HUES48 (cell line): Measurements from ENCODE around the gene LARP1.
"Not testable (repeated sequence)": the region's sequence is repeated elsewhere in the genome, so short reads cannot be mapped to it uniquely, and the experiment has no call there.

Experiments
- H3K27ac ChIP-seq: one replicate; pipeline ENCODE4 v1.7.0; 2013; ENCODE audit warnings: low read depth, low read length, inconsistent platforms
- H3K27me3 ChIP-seq: 2 replicates; pipeline ENCODE4 v1.6.1; 2013; ENCODE audit warnings: mild to moderate bottlenecking, low read length; ENCODE audit not compliant: control insufficient read depth, insufficient read depth
- H3K36me3 ChIP-seq: 2 replicates; pipeline ENCODE4 v1.6.1; 2013; ENCODE audit warnings: low read length; ENCODE audit not compliant: control insufficient read depth, insufficient read depth
- H3K4me1 ChIP-seq: 2 replicates; pipeline ENCODE4 v1.6.1; 2013; ENCODE audit warnings: mild to moderate bottlenecking, low read length; ENCODE audit not compliant: control insufficient read depth, insufficient read depth
- H3K4me3 ChIP-seq: 2 replicates; pipeline ENCODE4 v1.5.1; 2013; ENCODE audit warnings: mild to moderate bottlenecking, low read depth, low read length
- H3K9ac ChIP-seq: 2 replicates; pipeline ENCODE4 v1.6.1; 2013; ENCODE audit warnings: mild to moderate bottlenecking, low read depth, low read length, moderate library complexity
- H3K9me3 ChIP-seq: 2 replicates; pipeline ENCODE4 v1.6.1; 2013; ENCODE audit warnings: low read length; ENCODE audit not compliant: control insufficient read depth, insufficient read depth

The LARP1 gene

DNA sequence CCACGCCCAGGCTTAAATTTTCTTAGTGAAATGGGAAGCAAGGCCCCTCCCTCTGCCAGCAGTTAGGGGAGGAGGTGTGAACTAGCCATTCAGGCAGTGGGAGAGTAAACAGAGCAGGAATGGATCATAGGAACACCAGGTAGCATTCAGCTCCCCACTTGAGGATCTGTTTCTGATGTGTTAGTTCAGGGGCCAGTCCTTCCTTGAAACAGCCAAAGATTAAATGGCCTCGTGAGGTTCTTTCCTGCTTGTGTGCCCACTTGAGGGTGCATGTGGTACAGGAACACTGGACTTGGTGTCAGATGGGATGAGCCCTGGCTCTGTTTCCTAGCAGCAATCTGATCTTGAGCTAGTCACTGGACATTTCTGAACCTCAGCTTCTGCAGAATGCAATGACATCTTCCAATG is 74.0 kb downstream of the LARP1 start:
- Histone ChIP-seq H3K9ac (no peak overlapping the region), H3K4me3 (no peak overlapping the region), H3K36me3 (peaks cover 44% of the 10 kb centered on the region), H3K9me3 (no peaks in the 10 kb centered on the region), H3K27me3 (no peaks in the 10 kb centered on the region), H3K27ac (no peak overlapping the region), H3K4me1 (no peaks in the 10 kb centered on the region)

DNA sequence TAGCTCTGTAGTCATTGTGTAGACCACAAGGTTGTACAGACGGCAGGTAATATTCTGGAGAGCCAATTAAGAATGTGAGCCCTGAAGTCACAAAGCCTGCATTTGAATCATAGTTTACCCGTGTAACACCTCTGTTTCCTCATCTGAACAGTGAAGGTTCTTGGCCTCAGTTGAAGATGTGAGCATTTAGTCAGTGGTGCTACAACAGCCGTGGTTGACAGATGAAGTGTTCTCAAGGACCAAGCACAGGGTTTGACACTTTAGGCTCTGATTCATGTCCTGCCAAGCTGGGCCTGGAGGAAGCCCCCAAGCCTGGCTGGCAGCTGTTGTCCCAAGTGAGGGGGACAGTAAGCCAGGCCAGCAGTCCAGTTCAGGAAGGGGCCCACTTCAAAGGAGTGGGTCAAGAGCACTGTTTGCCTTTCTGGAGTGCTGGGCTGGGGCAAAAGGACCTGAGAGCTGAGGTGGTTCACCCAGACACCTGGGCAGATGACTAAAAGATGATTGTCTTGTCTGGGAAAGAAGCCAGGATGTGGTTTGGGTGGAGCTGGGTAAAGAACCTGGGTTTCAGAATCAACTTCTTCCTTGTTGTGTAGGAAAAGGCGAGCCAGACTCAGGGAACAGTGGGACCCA is 74.5 kb downstream of the LARP1 start:
- Histone ChIP-seq H3K9ac (no peak overlapping the region), H3K9me3 (no peaks in the 10 kb centered on the region), H3K4me1 (no peaks in the 10 kb centered on the region), H3K36me3 (peaks cover 43% of the 10 kb centered on the region), H3K27me3 (no peaks in the 10 kb centered on the region), H3K27ac (no peak overlapping the region), H3K4me3 (no peak overlapping the region)

DNA sequence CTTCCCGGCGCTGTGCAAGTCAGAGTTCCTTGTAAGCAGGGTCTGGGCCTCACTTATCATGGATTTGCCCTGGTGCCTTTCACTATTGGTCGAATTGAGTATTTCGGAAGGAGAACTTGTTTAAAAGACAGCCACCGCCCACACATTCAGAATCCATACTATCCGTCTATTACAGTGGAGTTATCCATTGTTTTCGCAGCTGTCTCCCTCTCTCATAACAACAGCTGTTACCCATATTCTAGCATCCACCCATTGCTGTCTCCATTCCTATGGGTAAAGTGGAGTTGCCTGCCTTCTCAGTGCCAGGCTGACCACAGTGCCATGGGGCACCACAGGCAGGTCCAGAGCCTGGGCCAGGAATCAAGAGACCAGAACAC is 75.0 kb downstream of the LARP1 start:
- H3K36me3 ChIP-seq, result peaks cover 43% of the 10 kb centered on the region
- no peak overlapping the region for H3K9ac ChIP-seq
- H3K4me3 ChIP-seq, result no peak overlapping the region
- no peaks in the 10 kb centered on the region for H3K27me3 ChIP-seq
- H3K27ac ChIP-seq, result no peak overlapping the region
- H3K4me1 ChIP-seq, result no peaks in the 10 kb centered on the region
- no peaks in the 10 kb centered on the region for H3K9me3 ChIP-seq

DNA sequence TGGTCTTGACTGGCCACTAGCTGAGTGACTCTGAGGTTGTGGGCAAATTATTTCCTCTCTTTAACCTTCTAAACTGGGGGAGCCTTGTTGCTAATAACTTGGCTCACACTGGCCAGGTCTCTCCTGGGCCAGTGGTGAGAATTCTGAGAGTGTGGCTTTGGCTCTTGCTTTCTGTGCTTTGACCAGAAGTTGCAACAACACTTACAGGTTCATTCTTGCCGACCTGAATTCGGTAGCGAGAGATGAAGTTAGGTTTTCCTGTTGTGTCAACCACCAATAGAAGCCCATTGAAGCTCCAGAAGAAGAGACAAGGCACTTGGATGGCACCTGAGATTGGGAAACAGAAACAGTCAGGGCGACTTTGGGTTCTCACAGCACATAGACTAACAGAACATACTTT is 75.4 kb downstream of the LARP1 start:
- no peak overlapping the region for H3K4me3 ChIP-seq
- peaks cover 43% of the 10 kb centered on the region for H3K36me3 ChIP-seq
- no peak overlapping the region for H3K9ac ChIP-seq
- H3K27me3 ChIP-seq, result no peaks in the 10 kb centered on the region
- no peaks in the 10 kb centered on the region for H3K9me3 ChIP-seq
- H3K4me1 ChIP-seq, result no peaks in the 10 kb centered on the region
- no peak overlapping the region for H3K27ac ChIP-seq

DNA sequence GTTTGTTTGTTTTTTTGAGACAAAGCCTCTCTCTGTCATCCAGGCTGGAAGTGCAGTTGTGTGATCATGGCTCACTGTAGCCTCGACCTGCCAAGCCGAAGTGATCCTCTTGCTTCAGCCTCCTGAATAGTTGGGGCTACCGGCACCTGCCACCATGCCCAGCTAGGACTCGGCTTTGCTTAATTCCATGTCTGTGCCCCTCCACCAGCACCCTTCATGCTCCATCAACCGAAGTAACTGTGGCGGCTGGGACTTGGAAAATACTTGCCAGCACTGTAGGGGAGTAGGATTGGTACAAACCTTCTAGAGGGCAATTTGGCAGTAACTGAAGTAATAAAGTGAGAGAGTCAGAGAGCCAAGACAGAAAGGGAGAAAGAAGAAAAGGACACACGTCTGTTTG is 76.3 kb downstream of the LARP1 start:
- H3K27ac ChIP-seq, result no peak overlapping the region
- no peaks in the 10 kb centered on the region for H3K9me3 ChIP-seq
- no peak overlapping the region for H3K9ac ChIP-seq
- H3K36me3 ChIP-seq, result peaks cover 43% of the 10 kb centered on the region
- H3K27me3 ChIP-seq, result no peaks in the 10 kb centered on the region
- no peaks in the 10 kb centered on the region for H3K4me1 ChIP-seq
- no peak overlapping the region for H3K4me3 ChIP-seq

DNA sequence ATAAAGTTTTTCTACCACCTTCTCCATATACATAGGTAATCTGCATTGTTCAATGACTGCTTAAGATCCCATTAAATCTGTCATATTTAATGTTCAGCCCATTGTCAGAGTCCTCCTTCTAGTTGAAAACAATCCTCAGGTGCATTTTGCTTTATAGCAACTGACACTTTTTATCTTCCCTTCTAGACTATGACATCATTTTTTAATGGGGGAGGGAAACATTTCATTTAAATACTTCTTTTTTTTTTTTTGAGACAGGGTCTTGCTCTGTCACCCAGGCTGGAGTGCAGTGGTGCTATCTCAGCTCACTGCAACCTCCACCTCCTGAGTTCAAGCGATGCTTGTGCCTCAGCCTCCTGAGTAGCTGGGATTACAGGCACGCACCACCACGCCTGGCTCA is 77.6 kb downstream of the LARP1 start:
- H3K27me3 ChIP-seq, H3K4me1 ChIP-seq, H3K4me3 ChIP-seq, H3K27ac ChIP-seq, H3K9ac ChIP-seq, H3K9me3 ChIP-seq: not testable (repeated sequence)
- H3K36me3 ChIP-seq, result peaks cover 47% of the 10 kb centered on the region

DNA sequence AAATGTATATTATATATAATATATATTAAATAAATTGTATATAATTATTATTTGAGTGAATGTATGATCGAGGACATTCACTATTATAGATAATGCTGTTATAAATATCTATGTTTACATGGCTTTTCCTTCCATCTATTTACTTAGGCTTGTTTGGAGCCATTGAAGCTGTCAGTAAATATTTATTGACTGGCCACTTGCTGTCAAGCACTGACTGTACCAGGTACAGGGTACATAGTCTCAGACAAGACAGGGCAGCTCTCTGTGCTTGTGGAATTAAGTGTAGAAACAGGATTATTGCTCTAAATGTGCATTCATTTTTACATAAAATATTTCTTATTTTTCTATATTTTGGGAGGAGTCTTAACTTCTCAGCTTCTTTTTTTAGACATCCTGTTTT is 78.9 kb downstream of the LARP1 start:
- no peaks in the 10 kb centered on the region for H3K4me1 ChIP-seq
- H3K9ac ChIP-seq, result no peak overlapping the region
- peaks cover 42% of the 10 kb centered on the region for H3K36me3 ChIP-seq
- no peaks in the 10 kb centered on the region for H3K9me3 ChIP-seq
- no peaks in the 10 kb centered on the region for H3K27me3 ChIP-seq
- H3K27ac ChIP-seq, result no peak overlapping the region
- H3K4me3 ChIP-seq, result no peak overlapping the region

DNA sequence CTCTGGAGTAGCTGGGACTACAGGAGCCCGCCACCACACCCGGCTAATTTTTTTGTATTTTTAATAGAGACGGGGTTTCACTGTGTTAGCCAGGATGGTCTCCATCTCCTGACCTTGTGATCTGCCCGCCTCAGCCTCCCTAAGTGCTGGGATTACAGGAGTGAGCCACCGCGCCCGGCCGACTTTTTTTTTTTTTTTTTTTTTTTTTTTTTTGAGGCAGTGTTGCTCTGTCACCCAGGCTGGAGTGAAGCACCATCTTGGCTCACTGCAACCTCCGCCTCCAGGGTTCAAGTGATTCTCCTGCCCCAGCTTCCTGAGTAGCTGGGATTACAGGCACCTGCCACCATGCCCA is 80.5 kb downstream of the LARP1 start:
- not testable (repeated sequence) for H3K9me3 ChIP-seq, H3K27ac ChIP-seq, H3K4me1 ChIP-seq, H3K27me3 ChIP-seq, H3K4me3 ChIP-seq, H3K9ac ChIP-seq
- H3K36me3 ChIP-seq, result peaks cover 26% of the 10 kb centered on the region; the same call in 1 of the 2 replicates

DNA sequence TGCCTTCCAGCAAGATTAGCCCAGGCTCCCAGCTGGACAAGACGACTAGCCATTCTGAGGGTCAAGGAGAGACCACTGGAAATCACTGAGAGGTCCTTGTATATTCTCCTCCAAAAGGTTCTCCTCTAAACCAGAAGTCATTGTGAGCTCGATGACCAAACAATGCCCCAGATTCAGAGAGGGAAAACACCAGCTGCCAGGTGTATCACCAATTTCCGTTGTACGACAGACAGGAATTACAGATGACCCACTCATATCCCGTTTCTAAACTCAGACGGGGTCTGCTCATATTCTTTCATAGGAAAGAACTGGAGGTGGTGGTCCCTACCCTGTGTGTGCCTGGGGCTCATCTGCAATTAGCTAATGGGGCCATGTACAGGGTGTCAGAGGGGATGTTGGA is 81.0 kb downstream of the LARP1 start:
- Histone ChIP-seq H3K27me3 (no peaks in the 10 kb centered on the region), H3K4me1 (no peaks in the 10 kb centered on the region), H3K4me3 (no peak overlapping the region), H3K27ac (no peak overlapping the region), H3K36me3 (peaks cover 20% of the 10 kb centered on the region; the same call in 1 of the 2 replicates), H3K9me3 (no peaks in the 10 kb centered on the region), H3K9ac (no peak overlapping the region)

DNA sequence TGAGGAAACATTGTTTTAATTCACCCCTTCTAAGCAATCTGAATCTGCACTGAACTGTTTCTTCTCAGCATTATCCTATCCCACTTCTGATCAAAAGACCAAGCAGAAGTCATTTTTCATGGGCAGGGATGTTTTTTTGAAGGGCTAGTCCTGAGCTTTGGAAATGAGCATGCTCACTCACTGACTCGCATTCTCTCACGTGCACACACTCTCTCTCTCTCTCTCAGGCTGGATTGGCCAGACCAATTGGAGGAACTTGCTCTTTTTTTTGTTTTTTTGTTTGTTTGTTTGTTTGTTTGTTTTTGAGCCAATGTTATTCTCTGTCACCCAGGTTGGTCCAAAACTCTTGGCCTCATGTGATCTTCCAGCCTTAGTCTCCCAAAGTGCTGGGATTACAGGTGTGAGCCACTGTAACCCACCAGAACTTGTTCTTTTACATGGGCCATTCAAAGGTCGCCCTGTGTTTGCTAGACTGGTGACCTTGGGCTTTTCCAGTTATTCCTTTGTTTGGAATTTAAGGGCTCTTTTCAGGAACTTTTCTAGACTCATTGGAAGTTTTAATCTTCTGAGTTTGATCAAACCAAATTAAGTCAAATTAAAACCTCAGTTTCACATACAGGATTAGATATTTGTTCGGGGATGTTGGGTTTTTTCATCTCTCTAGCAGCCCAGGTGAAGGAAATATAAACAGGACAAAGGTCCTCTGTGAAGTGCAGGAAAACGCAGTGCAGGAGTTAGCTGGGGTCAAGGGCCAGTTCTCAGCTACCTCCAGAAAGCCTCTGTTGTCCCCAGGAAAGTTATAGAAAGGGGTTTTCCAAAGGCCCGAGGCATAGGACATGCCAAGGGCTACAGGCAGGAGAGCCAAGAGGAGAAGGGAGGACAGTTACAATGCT is 82.1 kb downstream of the LARP1 start:
- Histone ChIP-seq H3K9me3 (no peaks in the 10 kb centered on the region), H3K36me3 (0 out of 2 replicates have a peak, but pooled peaks cover 12% of the 10 kb centered on the region), H3K4me3 (no peak overlapping the region), H3K27me3 (no peaks in the 10 kb centered on the region), H3K9ac (no peak overlapping the region), H3K27ac (no peak overlapping the region), H3K4me1 (no peaks in the 10 kb centered on the region)

DNA sequence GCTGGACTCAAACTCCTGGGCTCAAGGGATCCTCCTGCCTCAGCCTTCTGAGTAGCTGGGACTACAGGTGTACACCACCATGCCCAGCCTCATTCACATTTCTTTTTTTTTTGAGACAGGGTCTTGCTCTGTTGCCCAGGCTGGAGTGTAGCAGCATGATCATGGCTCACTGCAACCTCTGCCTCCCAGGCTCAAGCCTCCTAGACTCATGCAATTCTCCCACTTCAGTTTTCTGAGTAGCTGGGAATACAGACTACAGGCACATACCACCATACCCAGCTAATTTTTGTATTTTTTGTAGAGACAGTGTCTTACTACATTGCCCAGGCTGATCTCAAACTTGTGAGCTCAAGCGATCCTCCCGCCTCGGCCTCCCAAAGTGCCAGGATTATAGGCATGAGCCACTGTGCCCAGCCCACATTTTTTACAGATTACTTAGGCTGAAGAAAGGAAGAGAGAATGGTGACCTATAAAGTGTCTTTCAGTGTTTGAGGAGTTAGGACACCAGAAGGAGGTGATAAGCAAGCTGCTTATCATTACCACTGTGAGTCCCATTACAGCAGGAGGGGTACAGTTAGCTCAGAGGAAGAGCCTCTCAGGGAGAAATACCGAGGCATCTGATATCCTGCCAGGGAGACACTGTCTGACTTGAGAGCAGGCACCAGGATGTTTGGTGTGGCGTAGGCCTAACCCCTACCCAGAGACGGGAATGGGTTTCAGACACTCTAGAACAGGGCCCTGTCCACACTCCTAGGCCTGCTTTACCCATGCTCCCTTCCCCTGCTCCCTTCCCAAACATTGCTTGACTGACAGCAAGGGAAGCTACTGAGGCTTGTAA is 85.5 kb downstream of the LARP1 start:
- no peaks in the 10 kb centered on the region for H3K4me1 ChIP-seq
- H3K27ac ChIP-seq, result no peak overlapping the region
- no peaks in the 10 kb centered on the region for H3K9me3 ChIP-seq
- 0 out of 2 replicates have a peak, but pooled peaks cover 4% of the 10 kb centered on the region for H3K36me3 ChIP-seq
- H3K4me3 ChIP-seq, result no peak overlapping the region
- no peaks in the 10 kb centered on the region for H3K27me3 ChIP-seq
- H3K9ac ChIP-seq, result no peak overlapping the region
